ENCODE measurements around the gene KCNQ1OT1. TPM values are rescaled to one million over a fixed set of nuclear protein-coding genes. Genes with fewer than 3 reads are reported as not detected.

Gene KCNQ1OT1
- total and polyA plus RNA-seq, 12 donors, result 0.01 to 0.73 (median 0.43) TPM

DNA sequence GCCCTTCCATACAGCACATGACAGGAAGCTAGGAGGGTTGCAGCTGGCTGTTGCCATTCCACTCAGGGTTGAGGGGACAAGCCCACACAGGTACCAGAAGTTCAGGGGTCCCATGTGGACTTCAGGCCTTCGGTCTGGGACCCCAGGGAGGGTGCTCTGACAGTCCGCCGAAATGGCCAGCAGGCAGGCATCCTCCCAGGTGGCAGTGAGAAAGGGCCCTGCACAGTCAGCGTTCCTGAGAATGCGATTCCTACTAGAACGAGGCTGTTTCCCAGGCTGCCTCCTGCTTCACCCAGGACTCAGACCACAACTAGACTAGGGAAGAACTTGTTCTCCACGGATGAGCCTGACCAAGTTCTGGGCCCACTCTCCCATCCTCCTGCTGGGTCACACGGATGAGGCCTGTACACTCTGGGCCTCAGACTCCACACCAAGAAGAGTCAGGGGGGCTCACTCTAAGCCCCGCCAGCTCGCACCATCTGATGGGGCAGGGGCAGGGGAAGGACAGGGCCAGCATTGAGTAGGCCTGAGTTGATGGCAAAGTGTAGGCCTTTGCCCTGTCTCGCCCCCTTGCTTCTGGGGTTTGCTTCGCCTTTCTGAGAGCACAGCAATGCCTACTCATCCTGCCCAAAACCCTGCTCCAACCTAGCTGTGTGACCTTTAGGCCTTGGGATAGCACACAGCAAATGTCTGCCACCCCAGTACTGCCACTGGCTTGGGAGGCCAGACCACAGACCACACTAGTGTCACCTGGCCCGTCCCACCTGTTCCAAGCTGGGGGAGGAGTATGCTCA is 14.0 kb downstream of the KCNQ1OT1 start:
- no peak for ATAC-seq

DNA sequence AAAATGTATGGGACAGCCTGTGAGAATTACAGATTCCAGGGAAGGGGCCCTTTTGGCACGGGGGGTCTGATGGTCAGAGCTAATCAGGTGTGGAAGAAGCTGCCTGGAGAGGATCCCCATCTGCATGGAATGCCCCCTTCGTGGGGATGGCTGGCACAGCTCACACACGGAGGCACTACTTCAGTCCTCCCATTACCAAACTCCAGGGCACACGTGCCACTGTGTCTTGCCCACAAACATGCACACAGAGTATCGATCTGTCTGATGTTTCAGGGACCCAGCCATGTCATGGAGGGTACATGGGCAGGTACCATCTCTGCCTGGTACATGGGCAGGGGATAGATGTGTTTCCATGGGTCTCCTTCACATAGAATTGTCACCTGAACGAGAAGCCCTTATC is 14.7 kb downstream of the KCNQ1OT1 start:
- peaks cover 0 to 10% (median 0%) of the 10 kb centered on the region in 9 donors for H3K36me3 ChIP-seq
- no peak overlapping the region for H3K4me3 ChIP-seq
- H3K4me1 ChIP-seq, result peaks cover 9 to 37% (median 25%) of the 10 kb centered on the region in 9 donors
- no peaks in the 10 kb centered on the region for H3K9me3 ChIP-seq
- intact Hi-C loops (cut with DNase I), result no loop called here
- TF ChIP-seq, protein P1, sequence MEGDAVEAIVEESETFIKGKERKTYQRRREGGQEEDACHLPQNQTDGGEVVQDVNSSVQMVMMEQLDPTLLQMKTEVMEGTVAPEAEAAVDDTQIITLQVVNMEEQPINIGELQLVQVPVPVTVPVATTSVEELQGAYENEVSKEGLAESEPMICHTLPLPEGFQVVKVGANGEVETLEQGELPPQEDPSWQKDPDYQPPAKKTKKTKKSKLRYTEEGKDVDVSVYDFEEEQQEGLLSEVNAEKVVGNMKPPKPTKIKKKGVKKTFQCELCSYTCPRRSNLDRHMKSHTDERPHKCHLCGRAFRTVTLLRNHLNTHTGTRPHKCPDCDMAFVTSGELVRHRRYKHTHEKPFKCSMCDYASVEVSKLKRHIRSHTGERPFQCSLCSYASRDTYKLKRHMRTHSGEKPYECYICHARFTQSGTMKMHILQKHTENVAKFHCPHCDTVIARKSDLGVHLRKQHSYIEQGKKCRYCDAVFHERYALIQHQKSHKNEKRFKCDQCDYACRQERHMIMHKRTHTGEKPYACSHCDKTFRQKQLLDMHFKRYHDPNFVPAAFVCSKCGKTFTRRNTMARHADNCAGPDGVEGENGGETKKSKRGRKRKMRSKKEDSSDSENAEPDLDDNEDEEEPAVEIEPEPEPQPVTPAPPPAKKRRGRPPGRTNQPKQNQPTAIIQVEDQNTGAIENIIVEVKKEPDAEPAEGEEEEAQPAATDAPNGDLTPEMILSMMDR (IDR thresholded peaks at IDR 0.05), result no peak
- DNase-seq (no peak), ATAC-seq (no peak)
- H3K27ac ChIP-seq, result no peak overlapping the region
- H3K27me3 ChIP-seq, result no peaks in the 10 kb centered on the region
- 88 to 90% methylated on average over 6 of the region's 6 CpGs for WGBS, 2 donors

More for the DNA sequence above, 14.0 kb downstream of the KCNQ1OT1 start:
- H3K36me3 ChIP-seq, result peaks cover 0 to 10% (median 0%) of the 10 kb centered on the region in 9 donors
- WGBS, 2 donors, result 93% methylated on average over 13 of the region's 13 CpGs
- peaks cover 12 to 44% (median 32%) of the 10 kb centered on the region in 9 donors for H3K4me1 ChIP-seq
- H3K27me3 ChIP-seq, result no peaks in the 10 kb centered on the region
- TF ChIP-seq, protein P1 (IDR thresholded peaks at IDR 0.05), result no peak
- DNase-seq, result no peak
- no peak overlapping the region for H3K4me3 ChIP-seq
- no peak overlapping the region for H3K27ac ChIP-seq
- H3K9me3 ChIP-seq, result no peaks in the 10 kb centered on the region
- intact Hi-C loops (cut with DNase I), result no loop called here

DNA sequence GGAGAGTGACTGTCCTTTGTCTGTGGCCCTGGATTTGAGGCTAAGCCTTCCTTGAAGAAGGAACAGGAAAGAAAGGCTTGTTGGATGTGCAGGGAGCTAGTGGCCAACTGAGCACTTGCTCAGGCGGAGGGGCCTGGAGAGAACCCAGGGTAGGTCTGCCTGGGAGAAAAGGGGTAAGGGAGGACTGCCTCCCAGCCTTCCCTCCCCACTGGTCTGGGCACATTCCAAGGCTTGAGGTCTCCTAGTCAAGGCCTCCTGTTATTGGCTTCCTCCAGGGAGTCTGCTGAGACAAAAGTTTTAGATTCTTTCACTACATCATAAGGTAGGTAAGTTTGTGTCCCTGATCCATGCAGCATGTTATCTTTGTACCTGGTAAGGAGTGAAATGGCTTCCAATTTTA is 15.2 kb downstream of the KCNQ1OT1 start:
- Histone ChIP-seq H3K4me1 (peaks cover 7 to 32% (median 22%) of the 10 kb centered on the region in 9 donors), H3K27me3 (no peaks in the 10 kb centered on the region), H3K4me3 (no peak overlapping the region), H3K9me3 (no peaks in the 10 kb centered on the region), H3K27ac (no peak overlapping the region), H3K36me3 (peaks cover 0 to 10% (median 0%) of the 10 kb centered on the region in 9 donors)
- TF ChIP-seq, protein P1 (IDR thresholded peaks at IDR 0.05), result no peak
- ATAC-seq (no peak), DNase-seq (no peak)
- intact Hi-C loops (cut with DNase I), result no loop called here
- 97 to 100% methylated on average over 1 of the region's 1 CpG for WGBS, 2 donors

DNA sequence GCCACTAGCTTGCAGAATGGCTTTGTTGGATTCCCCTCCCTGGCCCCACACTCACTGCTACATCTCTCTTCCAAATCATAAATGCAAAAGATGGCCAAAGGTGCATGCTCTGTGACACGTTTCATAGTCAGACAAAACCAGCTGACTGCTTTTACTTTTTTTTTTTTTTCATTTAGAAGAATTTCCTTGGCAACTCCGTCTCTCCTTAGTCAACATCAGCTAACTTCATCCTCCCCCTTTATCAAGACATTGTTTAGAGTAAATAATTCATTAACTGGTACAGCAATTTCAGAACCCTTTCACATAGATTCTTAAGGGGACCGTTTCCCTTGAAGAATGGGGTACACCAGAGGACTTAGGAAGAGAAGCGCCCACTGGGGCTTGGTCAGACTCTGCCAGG is 16.0 kb downstream of the KCNQ1OT1 start:
- intact Hi-C loops (cut with DNase I), result no loop called here
- Histone ChIP-seq H3K27ac (no peak overlapping the region), H3K27me3 (no peaks in the 10 kb centered on the region), H3K4me1 (peaks cover 7 to 24% (median 15%) of the 10 kb centered on the region in 9 donors), H3K9me3 (no peaks in the 10 kb centered on the region), H3K4me3 (no peak overlapping the region), H3K36me3 (peaks cover 0 to 10% (median 0%) of the 10 kb centered on the region in 9 donors)
- TF ChIP-seq, protein P1 (IDR thresholded peaks at IDR 0.05), result no peak
- ATAC-seq (no peak), DNase-seq (no peak)
- 87 to 91% methylated on average over 4 of the region's 4 CpGs for WGBS, 2 donors

Data from heart right ventricle (tissue), 16 donors.